MM.1S (cell line): Measurements from ENCODE around the gene SEMA4D.

ENCODE experiments used
- DNase-seq: peaks from one replicate; pipeline ENCODE4 v3.0.0-alpha.2; 2015
- H2AFZ ChIP-seq: fragments of 300-600 bp; sonication (generic); 2 replicates; pipeline ENCODE4 v1.6.0; 2016; ENCODE audit warnings: antibody characterized with exemption, low read length
- H3F3A ChIP-seq: fragments of 300-600 bp; sonication (generic); 2 replicates; pipeline ENCODE4 v1.6.1; 2016; ENCODE audit warnings: mild to moderate bottlenecking, antibody characterized with exemption, low read length, moderate library complexity, mixed read lengths; ENCODE audit not compliant: insufficient read depth
- H3K27ac ChIP-seq: fragments of 300-600 bp; sonication (generic); 2 replicates; pipeline ENCODE4 v1.5.1; 2016; ENCODE audit warnings: mild to moderate bottlenecking, low read length
- H3K27me3 ChIP-seq: fragments of 300-600 bp; sonication (generic); replicated peaks from 2 replicates; pipeline ENCODE4 v1.6.0; 2016; ENCODE audit warnings: low read length; ENCODE audit not compliant: insufficient read depth
- H3K36me3 ChIP-seq: fragments of 300-600 bp; sonication (generic); replicated peaks from 2 replicates; pipeline ENCODE4 v1.6.1; 2016; ENCODE audit warnings: mild to moderate bottlenecking, low read length, mixed read lengths; ENCODE audit not compliant: insufficient read depth
- H3K4me1 ChIP-seq: fragments of 300-600 bp; sonication (generic); 2 replicates; pipeline ENCODE4 v1.6.1; 2016; ENCODE audit warnings: low read length, mixed read lengths
- H3K4me2 ChIP-seq: fragments of 300-600 bp; sonication (generic); 2 replicates; pipeline ENCODE4 v1.6.0; 2016; ENCODE audit warnings: low read depth, low read length
- H3K4me3 ChIP-seq: fragments of 300-600 bp; sonication (generic); 2 replicates; pipeline ENCODE4 v1.5.1; 2016; ENCODE audit warnings: low read length, mixed read lengths
- H3K79me2 ChIP-seq: fragments of 300-600 bp; sonication (generic); 2 replicates; pipeline ENCODE4 v1.6.1; 2016; ENCODE audit warnings: mixed run types, low read length, mixed read lengths
- H3K9ac ChIP-seq: fragments of 300-600 bp; sonication (generic); 2 replicates; pipeline ENCODE4 v1.6.1; 2016; ENCODE audit warnings: low read length, mixed read lengths
- H3K9me2 ChIP-seq: fragments of 300-600 bp; sonication (generic); replicated peaks from 2 replicates; pipeline ENCODE4 v1.6.1; 2016; ENCODE audit warnings: mild to moderate bottlenecking, low read length, mixed read lengths; ENCODE audit not compliant: insufficient read depth
- H3K9me3 ChIP-seq: fragments of 300-600 bp; sonication (generic); replicated peaks from 2 replicates; pipeline ENCODE4 v1.6.1; 2016; ENCODE audit warnings: mild to moderate bottlenecking, low read length, mixed read lengths; ENCODE audit not compliant: insufficient read depth
- H4K20me1 ChIP-seq: fragments of 300-600 bp; sonication (generic); 2 replicates; pipeline ENCODE4 v1.6.1; 2016; ENCODE audit warnings: mild to moderate bottlenecking, low read length, moderate library complexity, mixed read lengths; ENCODE audit not compliant: insufficient read depth
- CTCF ChIP-seq: fragments of 300-600 bp; sonication (generic); IDR thresholded peaks from 2 replicates; pipeline ENCODE4 v1.5.1; 2016; ENCODE audit warnings: antibody characterized with exemption, low read length, mixed read lengths
- EZH2 ChIP-seq: fragments of 300-600 bp; sonication (generic); optimal IDR thresholded peaks from 2 replicates; pipeline ENCODE3; 2017; ENCODE audit warnings: low read depth, mild to moderate bottlenecking, antibody characterized with exemption, low read length, mixed read lengths
- EZH2phosphoT487 ChIP-seq: fragments of 300-600 bp; sonication (generic); IDR thresholded peaks from 2 replicates; pipeline ENCODE4 v1.6.1; 2018; ENCODE audit warnings: antibody characterized with exemption, low read length

SEMA4D gene

GRCh38 chr9:89496645-89497256 lies 1.2 kb downstream of the SEMA4D start:
- Histone ChIP-seq H3K9ac (peak overlapping the region; percentile 72; the same call in 1 of the 2 replicates), H3K4me3 (peak overlapping the region; percentile 73)

GRCh38 chr9:89495824-89496560 lies 1.9 kb downstream of the SEMA4D start:
- H3K9me3 ChIP-seq: no peaks in the 10 kb centered on the region
- peaks cover 13% of the 10 kb centered on the region for H3F3A ChIP-seq
- no peak for DNase-seq
- H4K20me1 ChIP-seq: peaks cover 45% of the 10 kb centered on the region
- no peak overlapping the region for H3K27ac ChIP-seq
- H2AFZ ChIP-seq: no peak overlapping the region
- peak overlapping the region; percentile 72; the same call in 1 of the 2 replicates for H3K9ac ChIP-seq
- no peaks in the 10 kb centered on the region; the same call in 1 of the 2 replicates for H3K36me3 ChIP-seq
- H3K4me3 ChIP-seq: peak overlapping the region; percentile 73
- H3K4me2 ChIP-seq: peak overlapping the region; percentile 98
- TF ChIP-seq EZH2phosphoT487: no peak
- no peak for TF ChIP-seq EZH2
- no peak for TF ChIP-seq CTCF
- peaks cover 66% of the 10 kb centered on the region for H3K79me2 ChIP-seq
- H3K27me3 ChIP-seq: no peaks in the 10 kb centered on the region
- no peaks in the 10 kb centered on the region for H3K9me2 ChIP-seq
- H3K4me1 ChIP-seq: peaks cover 40% of the 10 kb centered on the region

More at GRCh38 chr9:89496645-89497256, 1.2 kb downstream of the SEMA4D start:
- TF ChIP-seq CTCF (peak; percentile 12; the same call in 1 of the 2 replicates), EZH2 (no peak)
- Histone ChIP-seq H3K27ac (peak overlapping the region; percentile 68; the same call in 1 of the 2 replicates), H3K4me1 (peaks cover 40% of the 10 kb centered on the region), H2AFZ (no peak overlapping the region), H3F3A (peaks cover 13% of the 10 kb centered on the region), H3K79me2 (peaks cover 58% of the 10 kb centered on the region), H3K36me3 (no peaks in the 10 kb centered on the region; the same call in 1 of the 2 replicates), H3K9me2 (no peaks in the 10 kb centered on the region), H4K20me1 (peaks cover 41% of the 10 kb centered on the region), H3K9me3 (no peaks in the 10 kb centered on the region), H3K4me2 (peak overlapping the region; percentile 98), H3K27me3 (no peaks in the 10 kb centered on the region)
- peak; percentile 20 for DNase-seq

- peaks cover 84% of the 10 kb centered on the region for H3K79me2 ChIP-seq
- no peak overlapping the region for H3K4me2 ChIP-seq
- H3K27me3 ChIP-seq: no peaks in the 10 kb centered on the region
- H3F3A ChIP-seq: peaks cover 11% of the 10 kb centered on the region
- no peaks in the 10 kb centered on the region; the same call in 1 of the 2 replicates for H3K36me3 ChIP-seq
- peaks cover 58% of the 10 kb centered on the region for H4K20me1 ChIP-seq
- no peak overlapping the region for H3K27ac ChIP-seq
- H3K9ac ChIP-seq: no peak overlapping the region
- H3K9me2 ChIP-seq: no peaks in the 10 kb centered on the region
- H3K4me1 ChIP-seq: peaks cover 33% of the 10 kb centered on the region
- TF ChIP-seq CTCF (no peak), EZH2phosphoT487 (no peak), EZH2 (no peak)
- no peak for DNase-seq
- H2AFZ ChIP-seq: no peak overlapping the region
- H3K4me3 ChIP-seq: no peak overlapping the region
- no peaks in the 10 kb centered on the region for H3K9me3 ChIP-seq
Observed at GRCh38 chr9:89494199-89494598, 3.7 kb downstream of the SEMA4D start.
